MCF 10A (cell line): ENCODE results near the gene FPR3. TPM values are rescaled to one million over a fixed set of nuclear protein-coding genes. Genes with fewer than 3 reads are reported as not detected.

ENCODE experiments used
- BruUV-seq: library from RNA; stranded (reverse); fragments of 400-500 nt; replicated peaks from 2 replicates; lab custom pipeline; 2021; lab: Mats Ljungman, UMichigan
- CTCF ChIA-PET: fragments of 300-600 bp; sonication (Branson Sonifier 250); formaldehyde crosslinking; extraction: SDS; loops from one replicate; lab custom pipeline; 2021; ENCODE audit warnings: antibody characterized with exemption, inconsistent platforms; lab: Yijun Ruan, JAX
- POLR2A ChIA-PET: fragments of 300-600, 350-650 bp; sonication (Branson Sonifier 250); formaldehyde crosslinking; extraction: SDS; loops from one replicate; lab custom pipeline; 2020; ENCODE audit warnings: antibody characterized with exemption, inconsistent platforms; lab: Yijun Ruan, JAX
- DNase-seq: peaks from one replicate; pipeline ENCODE4 v3.0.0-alpha.2; 2018; ENCODE audit not compliant: unreplicated experiment
- H3K27ac Mint-ChIP-seq: one replicate; pipeline ENCODE4 v1.8.0; 2022; ENCODE audit warnings: mild to moderate bottlenecking, low read depth, mixed read lengths; ENCODE audit not compliant: unreplicated experiment
- H3K27me3 Mint-ChIP-seq: one replicate; pipeline ENCODE4 v1.8.0; 2022; ENCODE audit warnings: mixed read lengths; ENCODE audit not compliant: insufficient read depth, unreplicated experiment
- H3K36me3 Mint-ChIP-seq: one replicate; pipeline ENCODE4 v1.8.0; 2022; ENCODE audit warnings: mild to moderate bottlenecking, moderate library complexity, mixed read lengths; ENCODE audit not compliant: insufficient read depth, unreplicated experiment
- H3K4me1 Mint-ChIP-seq: one replicate; pipeline ENCODE4 v1.8.0; 2022; ENCODE audit warnings: mixed read lengths; ENCODE audit not compliant: insufficient read depth, unreplicated experiment
- H3K4me3 Mint-ChIP-seq: one replicate; pipeline ENCODE4 v1.8.0; 2022; ENCODE audit warnings: mild to moderate bottlenecking, moderate library complexity, mixed read lengths; ENCODE audit not compliant: unreplicated experiment
- H3K9me3 Mint-ChIP-seq: one replicate; pipeline ENCODE4 v1.8.0; 2022; ENCODE audit warnings: mixed read lengths; ENCODE audit not compliant: unreplicated experiment
- CTCF ChIP-seq: fragments of 200-600 bp; IDR thresholded peaks from one replicate; pipeline ENCODE4 v1.8.0; 2022; ENCODE audit warnings: antibody characterized with exemption, mild to moderate bottlenecking; ENCODE audit not compliant: unreplicated experiment
- intact Hi-C: fragments of 100-400 bp; cut with micrococcal nuclease; formaldehyde crosslinking; loops from 2 replicates; pipeline ENCODE4 v1.14.1; 2022
- total RNA-seq: library from RNA; stranded (reverse); gene quantifications from 2 replicates; pipeline ENCODE4 v1.2.3, GENCODE V29; 2022

FPR3 gene
- total RNA-seq, 1 experiment from 2014 or later: not detected

- no peak for DNase-seq
- ChIA-PET CTCF (interaction anchor here (0.6 kb wide), 1 partner anchor 202 kb away, joined by 4 read pairs; no protein-coding TSS in a partner anchor), POLR2A (interaction anchor here (0.7 kb wide), 1 partner anchor 34 kb away, joined by 3 read pairs; no protein-coding TSS in a partner anchor)
- H3K9me3 Mint-ChIP-seq: peaks cover 32% of the 10 kb centered on the region
- H3K27ac Mint-ChIP-seq: no peak overlapping the region
- H3K27me3 Mint-ChIP-seq: no peaks in the 10 kb centered on the region
- no peaks in the 10 kb centered on the region for H3K36me3 Mint-ChIP-seq
- TF ChIP-seq CTCF: no peak
- no peaks in the 10 kb centered on the region for H3K4me1 Mint-ChIP-seq
- intact Hi-C loops: no loop called here
- BruUV-seq: no TSS peak
- H3K4me3 Mint-ChIP-seq: no peak overlapping the region
These were observed 26.0 kb downstream of the FPR3 start for GRCh38 chr19:51820831-51821446.

GRCh38 chr19:51821456-51821855 is 26.5 kb downstream of the FPR3 start:
- intact Hi-C loops: no loop called here
- CTCF ChIA-PET: no interaction called here
- peaks cover 35% of the 10 kb centered on the region for H3K9me3 Mint-ChIP-seq

GRCh38 chr19:51821921-51822320 is 27.0 kb downstream of the FPR3 start:
- intact Hi-C loops: no loop called here
- DNase-seq: no peak
- Mint-ChIP-seq H3K4me3 (no peak overlapping the region), H3K27me3 (no peaks in the 10 kb centered on the region), H3K27ac (no peak overlapping the region), H3K4me1 (no peaks in the 10 kb centered on the region), H3K9me3 (peaks cover 39% of the 10 kb centered on the region), H3K36me3 (no peaks in the 10 kb centered on the region)
- BruUV-seq: no TSS peak
- TF ChIP-seq CTCF: no peak
- ChIA-PET POLR2A (interaction anchor here (0.7 kb wide), 1 partner anchor 1379 kb away, joined by 4 read pairs; no protein-coding TSS in a partner anchor), CTCF (interaction anchor here (1.3 kb wide), 1 partner anchor 44 kb away, joined by 5 read pairs; no protein-coding TSS in a partner anchor)

More at GRCh38 chr19:51821456-51821855, 26.5 kb downstream of the FPR3 start:
- BruUV-seq: no TSS peak
- H3K27me3 Mint-ChIP-seq: no peaks in the 10 kb centered on the region
- H3K27ac Mint-ChIP-seq: no peak overlapping the region
- no peaks in the 10 kb centered on the region for H3K4me1 Mint-ChIP-seq
- no peaks in the 10 kb centered on the region for H3K36me3 Mint-ChIP-seq
- no peak for TF ChIP-seq CTCF
- no peak overlapping the region for H3K4me3 Mint-ChIP-seq
- no peak for DNase-seq
- POLR2A ChIA-PET: interaction anchor here (0.7 kb wide), 1 partner anchor 33 kb away, joined by 3 read pairs; no protein-coding TSS in a partner anchor

- TF ChIP-seq CTCF: no peak
- BruUV-seq: no TSS peak
- no peak overlapping the region for H3K27ac Mint-ChIP-seq
- H3K4me1 Mint-ChIP-seq: no peaks in the 10 kb centered on the region
- intact Hi-C loops: no loop called here
- no peak overlapping the region for H3K4me3 Mint-ChIP-seq
- no peaks in the 10 kb centered on the region for H3K36me3 Mint-ChIP-seq
- peak; percentile 16 for DNase-seq
- POLR2A ChIA-PET: interaction anchor here (0.7 to 1.1 kb wide), 2 partner anchors 23 to 1379 kb away, joined by 4 read pairs; no protein-coding TSS in a partner anchor
- CTCF ChIA-PET: interaction anchor here (0.7 to 1.3 kb wide), 2 partner anchors 15 to 45 kb away, joined by 3 to 5 read pairs; no protein-coding TSS in a partner anchor
- H3K9me3 Mint-ChIP-seq: peaks cover 39% of the 10 kb centered on the region
- no peaks in the 10 kb centered on the region for H3K27me3 Mint-ChIP-seq
These were observed 27.4 kb downstream of the FPR3 start for GRCh38 chr19:51822325-51822724.
